GM21360 (cell line): ENCODE measurements around the gene TSC2.
"Not testable (repeated sequence)": the region's sequence is repeated elsewhere in the genome, so short reads cannot be mapped to it uniquely, and the experiment has no call there.

ENCODE experiments used
- ATAC-seq: cut with Tn5 transposase; IDR thresholded peaks from one replicate; pipeline ENCODE4 v1.9.1; 2021; ENCODE audit warnings: mild to moderate bottlenecking, moderate library complexity; ENCODE audit not compliant: unreplicated experiment

Gene TSC2

DNA sequence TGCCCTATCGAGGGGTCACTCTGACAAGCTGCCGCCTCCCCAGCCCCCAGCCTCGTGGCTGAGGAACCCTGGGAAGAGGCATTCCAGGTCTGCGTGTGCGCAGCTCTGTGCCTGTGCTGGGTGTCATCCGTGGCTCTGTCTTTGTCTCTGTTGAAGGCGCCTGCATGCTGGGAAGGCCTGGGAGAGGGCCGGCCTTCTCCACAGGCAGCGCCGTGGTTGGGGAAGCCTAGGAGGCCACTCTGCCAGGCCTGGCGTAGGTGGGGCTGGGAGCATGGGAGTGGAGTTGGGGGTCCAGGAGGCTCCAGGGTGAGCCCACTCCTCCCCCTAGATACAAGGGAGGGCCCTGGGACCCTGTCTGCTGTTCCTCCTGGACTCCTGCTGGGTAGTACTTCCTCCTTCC lies 17.7 kb upstream of the TSC2 start:
- no peak for ATAC-seq

DNA sequence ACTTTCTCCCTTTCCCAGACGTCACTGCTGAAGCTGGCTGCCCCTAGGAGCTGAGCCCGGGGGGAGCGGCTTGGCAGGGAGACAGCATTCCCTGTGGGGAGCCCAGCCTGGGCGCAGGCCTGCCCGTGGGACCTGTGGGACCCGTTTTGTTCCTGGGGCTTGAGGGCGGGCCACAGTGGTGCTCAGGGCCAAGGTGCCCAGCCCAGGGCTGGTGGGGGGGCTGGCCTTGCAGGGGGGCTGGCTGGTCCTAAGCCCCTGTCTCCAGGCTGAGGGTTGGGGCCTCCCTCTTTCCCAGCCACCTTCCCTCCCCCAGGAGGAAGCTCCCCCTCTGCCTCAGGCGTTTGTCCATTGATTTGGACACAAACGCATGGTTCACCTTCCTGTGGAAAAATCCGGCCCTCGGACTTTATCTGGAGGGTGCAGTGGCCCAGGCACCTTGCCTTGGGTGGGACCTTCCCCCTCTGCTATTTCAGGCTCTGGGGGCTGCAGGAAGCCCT lies 16.7 kb upstream of the TSC2 start:
- ATAC-seq = no peak

DNA sequence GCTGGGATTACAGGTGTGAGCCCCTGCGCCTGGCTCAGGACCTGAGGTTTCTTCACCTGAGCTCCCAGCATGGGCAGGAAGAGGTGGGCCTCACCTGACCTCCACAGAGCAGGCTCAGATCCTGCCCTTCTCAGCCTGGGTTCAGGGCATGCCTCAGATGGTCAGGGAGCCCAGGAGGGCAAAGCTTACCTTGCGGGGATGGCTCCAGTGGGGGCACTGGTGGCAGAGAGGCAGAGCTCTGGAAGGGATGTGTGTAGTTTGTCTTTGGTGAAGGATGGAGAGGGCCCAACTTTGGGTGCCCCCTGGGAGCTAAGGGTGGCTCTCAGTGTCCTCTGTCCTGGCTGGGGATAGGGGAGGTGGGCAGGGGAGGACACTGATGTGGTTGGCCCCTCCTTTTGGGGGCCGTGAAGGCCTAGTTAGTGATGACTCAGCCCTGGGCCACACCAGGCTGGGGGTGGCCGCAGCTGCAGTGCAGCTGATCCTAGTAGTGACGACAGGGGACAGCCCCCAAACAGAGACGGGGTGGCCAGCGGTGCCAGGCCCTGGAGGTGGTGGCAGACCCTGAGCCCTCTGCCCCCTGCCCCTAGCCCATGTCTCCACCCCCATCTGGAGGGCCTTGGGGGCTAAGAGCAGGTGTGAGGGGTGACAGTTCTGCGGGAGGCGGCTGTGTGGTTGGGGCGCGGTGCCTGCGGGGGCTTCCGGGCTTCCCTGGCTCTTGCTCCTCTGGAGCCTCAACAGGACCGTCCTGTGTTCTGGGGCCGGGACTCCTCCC lies 15.3 kb upstream of the TSC2 start:
- no peak for ATAC-seq

DNA sequence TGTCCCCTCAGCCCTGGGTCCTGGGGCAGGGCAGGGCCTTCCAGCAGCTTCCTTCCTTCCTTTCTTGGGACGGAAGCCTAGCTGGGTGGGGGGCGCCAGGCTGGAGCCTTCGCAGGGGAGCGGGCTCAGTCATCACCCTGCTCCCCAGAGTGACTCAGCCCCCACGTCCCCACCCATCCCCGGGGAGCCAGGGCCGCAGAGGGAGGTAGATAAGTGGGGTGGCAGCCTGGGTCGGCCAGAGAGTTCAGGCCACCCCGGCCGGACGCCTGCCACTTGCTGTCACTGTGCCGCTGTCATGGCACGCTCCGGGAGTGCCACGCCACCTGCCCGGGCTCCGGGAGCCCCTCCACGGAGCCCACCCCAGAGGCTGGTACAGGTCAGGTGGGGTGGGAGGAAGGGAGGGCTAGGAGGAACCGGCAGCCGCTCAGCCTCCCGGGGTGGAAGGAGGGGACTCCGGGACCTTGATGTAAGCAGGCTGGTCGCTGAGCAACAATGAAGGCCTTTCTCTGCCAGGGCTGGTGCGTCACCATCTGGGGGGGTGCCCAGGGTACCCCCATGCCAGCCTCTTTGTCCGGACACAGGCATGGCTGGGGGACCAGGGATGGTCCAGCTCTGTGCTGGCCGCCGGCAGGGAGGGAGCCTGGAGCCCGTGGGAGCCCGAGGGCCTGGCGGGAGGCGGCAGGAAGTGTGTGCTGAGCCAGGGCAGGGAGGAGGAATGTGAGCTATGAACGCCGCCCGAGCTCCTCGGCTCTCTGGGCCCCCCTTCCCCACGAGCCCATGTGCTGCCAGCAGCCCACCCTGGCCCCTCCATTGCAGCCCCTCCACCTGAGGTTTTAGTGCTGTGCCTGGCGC lies 14.5 kb upstream of the TSC2 start:
- no peak for ATAC-seq

DNA sequence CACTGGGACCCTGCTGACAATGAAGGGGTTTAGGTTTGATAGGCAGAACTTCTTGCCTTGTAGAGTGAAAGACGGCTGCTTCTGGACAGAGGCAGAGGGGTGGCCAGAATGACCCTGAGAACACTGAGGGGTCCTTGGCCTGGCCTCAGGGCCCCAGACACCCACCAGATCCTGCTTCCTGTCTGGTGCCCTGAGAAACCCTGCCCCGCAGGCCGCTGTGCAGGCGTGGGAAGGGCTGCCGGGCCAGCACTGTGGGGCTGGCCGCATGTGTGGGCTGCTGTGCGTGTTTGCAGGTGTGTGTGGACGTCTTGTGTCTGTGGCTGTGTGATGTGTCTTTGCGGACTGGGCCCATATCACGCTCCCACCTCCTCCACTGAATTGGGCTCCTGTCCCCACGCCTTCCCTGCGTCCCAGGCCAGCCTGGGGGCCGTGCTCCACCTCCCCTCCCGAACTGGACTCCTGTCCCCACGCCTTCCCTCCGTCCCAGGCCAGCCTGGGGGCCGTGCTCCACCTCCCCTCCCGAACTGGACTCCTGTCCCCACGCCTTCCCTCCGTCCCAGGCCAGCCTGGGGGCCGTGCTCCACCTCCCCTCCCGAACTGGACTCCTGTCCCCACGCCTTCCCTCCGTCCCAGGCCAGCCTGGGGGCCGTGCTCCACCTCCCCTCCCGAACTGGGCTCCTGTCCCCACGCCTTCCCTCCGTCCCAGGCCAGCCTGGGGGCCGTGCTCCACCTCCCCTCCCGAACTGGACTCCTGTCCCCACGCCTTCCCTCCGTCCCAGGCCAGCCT lies 13.7 kb upstream of the TSC2 start:
- ATAC-seq = not testable (repeated sequence)

DNA sequence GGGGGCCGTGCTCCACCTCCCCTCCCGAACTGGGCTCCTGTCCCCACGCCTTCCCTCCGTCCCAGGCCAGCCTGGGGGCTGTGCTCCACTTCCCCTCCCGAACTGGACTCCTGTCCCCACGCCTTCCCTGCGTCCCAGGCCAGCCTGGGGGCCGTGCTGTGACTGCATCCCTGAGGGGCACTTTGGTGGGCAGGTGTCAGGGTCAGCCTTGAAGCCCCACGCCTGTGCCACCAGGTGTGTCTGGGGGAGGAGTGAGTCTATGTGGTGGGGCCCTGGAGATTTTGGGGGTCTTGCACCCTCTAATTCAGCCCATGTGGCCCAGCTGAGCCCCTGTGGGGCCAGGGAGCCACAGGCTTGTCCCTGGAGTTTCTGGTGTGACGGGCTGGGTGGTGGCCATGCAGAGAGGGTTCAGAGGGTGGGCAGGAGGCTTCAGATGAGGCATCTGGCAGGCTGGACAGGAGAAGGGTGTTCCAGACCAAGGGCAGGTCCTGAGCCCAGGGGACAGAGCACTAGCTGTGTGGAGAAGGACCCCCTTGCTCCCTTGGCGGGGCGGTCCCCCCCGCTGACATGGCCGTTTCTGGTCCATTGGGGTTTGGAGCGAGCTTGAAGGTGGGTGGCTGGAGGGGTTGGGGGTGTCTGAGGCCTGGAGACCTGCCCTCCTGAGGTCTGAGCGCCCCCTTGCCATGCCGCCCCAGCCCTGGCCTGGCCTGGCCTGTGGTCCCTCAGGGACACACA lies 12.9 kb upstream of the TSC2 start:
- no peak for ATAC-seq

DNA sequence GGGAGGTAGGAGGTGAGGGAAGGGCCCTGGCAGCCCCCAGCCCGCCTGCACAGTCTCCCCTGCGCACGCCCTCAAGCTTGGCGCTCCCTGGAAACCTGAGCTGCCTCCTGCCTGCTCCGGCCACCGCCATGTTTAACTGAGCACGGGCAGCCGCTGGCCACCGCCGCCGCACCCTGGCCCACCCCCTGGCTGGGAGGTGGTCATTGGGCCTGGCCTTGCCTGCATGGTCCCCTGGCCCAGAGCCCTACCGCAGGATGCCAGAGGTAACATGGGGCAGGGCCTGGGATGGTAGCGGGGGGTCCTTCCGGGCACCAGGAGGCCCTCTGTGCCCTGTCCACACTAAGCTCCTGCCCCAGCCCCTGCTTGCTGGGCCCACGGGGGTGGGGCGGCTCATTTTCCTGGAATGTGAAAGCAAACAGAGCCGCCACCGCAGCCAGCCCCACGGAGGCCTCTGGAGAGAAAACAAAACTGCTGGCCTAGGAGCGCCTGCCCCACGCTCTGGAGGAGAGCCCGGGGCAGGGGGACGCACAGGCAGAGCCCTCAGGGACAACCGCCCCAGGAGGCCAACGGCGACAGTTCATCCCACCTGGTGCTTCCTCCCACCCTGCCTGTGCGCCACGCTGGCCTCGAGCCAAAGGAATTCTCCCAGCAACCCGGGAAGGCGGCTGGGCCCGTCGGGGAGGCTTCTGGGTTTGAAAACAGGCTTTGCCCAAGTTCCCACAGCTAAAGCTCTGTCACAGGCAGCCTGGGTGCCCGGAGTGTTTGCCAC lies 12.2 kb upstream of the TSC2 start:
- no peak for ATAC-seq

DNA sequence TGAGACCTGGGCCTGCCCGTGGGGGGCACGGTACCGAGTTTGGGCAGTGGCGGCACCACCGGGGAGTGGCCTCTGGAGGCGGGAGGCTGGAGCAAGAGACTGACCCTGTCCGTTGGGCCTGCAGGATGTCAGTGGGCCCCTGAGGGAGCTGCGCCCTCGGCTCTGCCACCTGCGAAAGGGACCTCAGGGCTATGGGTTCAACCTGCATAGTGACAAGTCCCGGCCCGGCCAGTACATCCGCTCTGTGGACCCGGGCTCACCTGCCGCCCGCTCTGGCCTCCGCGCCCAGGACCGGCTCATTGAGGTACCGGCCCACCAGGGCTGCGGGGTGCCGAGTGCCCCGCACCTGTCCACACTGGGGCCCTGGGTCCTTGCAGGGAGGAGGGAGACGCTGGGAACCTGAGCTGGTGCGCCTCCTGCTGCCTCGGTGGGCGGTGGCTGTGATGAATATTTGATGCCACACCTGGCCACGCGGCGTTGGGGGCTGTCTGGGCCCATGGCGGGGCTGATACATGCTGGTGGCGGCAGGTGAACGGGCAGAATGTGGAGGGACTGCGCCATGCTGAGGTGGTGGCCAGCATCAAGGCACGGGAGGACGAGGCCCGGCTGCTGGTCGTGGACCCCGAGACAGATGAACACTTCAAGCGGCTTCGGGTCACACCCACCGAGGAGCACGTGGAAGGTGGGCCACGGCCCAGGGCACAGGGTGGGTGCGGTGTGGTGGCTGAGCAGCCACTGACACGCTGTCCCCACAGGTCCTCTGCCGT lies 11.4 kb upstream of the TSC2 start:
- no peak for ATAC-seq

DNA sequence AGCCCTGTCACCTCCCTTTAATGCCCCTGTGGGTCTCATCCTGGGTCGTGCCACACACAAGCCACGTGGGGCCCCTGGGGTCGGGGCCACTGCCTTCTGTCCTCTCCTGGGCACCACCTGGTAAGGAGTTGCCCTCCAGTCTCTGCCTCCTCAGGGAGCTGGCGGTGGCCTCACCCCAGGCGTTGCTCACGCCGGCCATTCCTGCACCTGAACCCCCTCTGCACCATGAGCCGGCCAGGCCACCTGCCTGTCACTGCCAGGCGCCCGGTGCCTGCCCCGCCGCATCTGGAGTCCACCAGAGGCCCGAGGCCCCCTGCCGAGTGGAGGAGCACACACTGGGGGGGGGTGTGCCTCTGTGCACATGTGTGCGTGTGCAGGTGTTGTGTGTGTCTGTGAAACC lies 10.7 kb upstream of the TSC2 start:
- no peak for ATAC-seq

DNA sequence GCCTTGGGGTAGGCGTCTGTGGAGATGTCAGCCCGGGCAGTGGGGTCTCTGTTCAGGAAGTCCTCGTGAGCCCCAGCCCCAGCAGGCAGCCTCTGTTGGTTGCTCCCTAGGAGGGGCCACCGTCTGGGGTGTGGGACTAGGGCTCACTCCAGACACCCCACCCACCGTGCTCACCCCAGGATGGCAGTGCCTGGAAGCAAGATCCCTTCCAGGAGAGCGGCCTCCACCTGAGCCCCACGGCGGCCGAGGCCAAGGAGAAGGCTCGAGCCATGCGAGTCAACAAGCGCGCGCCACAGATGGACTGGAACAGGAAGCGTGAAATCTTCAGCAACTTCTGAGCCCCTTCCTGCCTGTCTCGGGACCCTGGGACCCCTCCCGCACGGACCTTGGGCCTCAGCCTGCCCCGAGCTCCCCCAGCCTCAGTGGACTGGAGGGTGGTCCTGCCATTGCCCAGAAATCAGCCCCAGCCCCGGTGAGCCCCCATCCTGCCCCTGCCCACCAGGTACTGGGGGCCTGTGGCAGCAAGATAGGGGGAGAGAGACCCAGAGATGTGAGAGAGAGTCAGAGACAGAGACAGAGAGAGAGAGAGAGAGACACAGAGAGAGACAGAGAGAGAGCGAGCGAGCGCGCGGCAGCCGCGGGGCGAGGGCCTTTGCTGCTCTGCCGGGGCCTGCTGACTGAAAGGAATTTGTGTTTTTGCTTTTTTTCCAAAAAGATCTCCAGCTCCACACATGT lies 10.0 kb upstream of the TSC2 start:
- no peak for ATAC-seq

DNA sequence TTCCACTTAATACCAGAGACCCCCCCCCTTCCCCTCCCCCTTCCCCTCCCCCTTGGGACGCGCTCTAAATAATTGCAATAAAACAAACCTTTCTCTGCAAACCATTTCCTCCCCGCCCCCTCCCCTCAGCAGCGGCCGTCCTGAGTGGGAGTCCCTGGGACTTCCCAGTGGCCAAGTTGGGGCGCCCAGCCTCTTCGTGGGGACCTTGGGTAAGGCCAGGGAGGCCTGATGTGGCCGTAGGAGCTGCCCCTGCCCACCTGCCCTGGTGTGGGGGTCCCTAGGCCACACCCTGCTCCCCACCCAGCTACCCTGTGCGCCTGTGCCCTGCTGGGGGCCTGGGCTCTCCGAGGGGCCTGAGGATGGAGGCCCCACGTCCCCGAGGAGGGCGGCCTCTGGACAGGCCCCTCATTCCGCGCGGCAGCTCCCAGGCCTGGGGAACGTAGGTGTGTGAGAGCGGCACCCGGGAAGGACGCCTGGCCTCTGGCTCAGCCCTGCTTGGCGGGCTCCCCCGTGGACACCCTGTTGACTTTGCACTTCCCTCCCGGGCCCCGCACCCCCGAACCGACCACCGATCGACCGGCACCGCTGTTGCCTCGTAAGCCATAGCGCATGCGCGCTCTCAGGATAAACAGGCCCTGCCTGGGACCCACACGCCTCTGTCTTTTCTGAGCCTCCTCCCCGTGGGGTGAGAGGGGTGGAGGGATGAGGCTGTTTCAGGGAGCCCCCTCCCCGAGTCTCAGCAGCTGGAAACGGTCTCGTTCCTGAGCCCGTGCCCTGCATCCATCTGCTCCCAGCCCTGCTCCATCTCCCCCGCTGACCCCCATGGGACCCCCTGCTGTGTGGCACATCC lies 9.2 kb upstream of the TSC2 start:
- ATAC-seq = no peak

DNA sequence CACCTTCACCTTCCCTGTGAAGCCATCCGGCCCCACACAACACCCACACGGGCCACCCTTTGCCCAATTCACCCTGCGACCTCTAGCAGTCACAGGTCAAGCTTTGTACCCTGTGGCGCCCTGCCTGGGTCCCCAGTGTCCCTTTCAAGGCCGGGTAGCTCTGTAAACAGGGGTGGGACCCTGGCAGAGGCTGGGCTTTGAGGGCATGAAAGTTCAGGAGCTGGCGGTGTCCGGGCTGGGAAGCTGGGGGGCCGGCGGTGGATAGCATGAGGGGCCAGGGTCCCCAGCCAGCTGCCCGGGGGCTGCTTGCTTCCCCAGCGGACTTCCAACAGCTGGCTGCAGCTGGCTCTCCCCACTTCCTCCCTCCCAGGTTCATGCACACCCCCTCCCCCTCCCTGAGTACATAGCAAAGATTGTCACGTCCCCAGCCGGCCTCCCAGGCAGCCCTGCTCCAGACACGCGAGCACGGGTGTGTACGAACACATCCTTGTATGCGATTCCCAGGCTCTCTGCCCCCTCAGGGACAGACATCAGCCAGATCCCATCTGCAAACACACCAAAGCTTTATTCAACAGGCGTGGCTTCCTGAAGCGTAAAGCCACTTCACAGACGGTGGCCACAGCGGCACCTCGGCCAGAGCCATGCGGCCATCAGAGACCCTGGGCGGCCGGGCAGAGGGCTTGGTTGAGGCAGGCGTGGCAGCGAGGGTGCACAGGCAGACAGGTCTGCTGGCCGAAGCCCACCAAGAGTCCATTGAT lies 8.3 kb upstream of the TSC2 start:
- ATAC-seq = no peak

DNA sequence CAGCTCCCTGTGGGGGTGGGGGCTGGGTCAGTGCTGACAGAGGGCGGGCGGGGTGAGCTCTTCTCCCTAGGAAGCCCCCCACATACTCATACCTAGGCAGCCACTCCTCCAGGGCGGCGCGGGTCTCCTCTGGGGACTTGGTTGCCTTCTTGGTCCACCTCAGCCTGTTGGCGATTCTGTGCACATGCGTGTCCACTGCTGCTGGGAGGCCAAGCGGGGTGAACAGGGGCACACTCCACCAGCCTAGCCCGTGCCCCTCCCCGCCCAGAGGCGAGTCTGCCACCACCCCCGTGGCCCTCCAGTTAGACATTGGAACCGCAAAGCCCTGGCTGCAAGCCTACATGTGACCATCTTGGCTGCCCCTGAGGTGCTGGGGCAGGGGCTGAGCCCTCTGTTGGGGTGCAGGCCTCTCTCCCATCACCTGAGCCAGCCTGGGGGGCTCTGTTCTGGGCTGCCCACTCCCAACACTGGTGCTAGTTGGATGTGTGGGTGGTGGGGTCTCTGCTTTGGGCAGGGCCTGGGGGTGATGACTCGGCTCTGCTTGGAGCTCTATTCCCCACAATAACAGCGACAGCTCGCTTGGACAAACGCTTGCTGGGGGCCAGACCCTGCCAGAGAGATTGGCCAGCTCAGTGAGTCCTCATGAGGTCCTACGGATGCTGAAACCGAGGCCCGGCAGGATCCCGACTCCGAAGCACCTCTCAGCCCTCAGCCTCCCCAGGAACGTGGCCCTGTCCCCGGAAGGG lies 7.6 kb upstream of the TSC2 start:
- ATAC-seq = no peak

DNA sequence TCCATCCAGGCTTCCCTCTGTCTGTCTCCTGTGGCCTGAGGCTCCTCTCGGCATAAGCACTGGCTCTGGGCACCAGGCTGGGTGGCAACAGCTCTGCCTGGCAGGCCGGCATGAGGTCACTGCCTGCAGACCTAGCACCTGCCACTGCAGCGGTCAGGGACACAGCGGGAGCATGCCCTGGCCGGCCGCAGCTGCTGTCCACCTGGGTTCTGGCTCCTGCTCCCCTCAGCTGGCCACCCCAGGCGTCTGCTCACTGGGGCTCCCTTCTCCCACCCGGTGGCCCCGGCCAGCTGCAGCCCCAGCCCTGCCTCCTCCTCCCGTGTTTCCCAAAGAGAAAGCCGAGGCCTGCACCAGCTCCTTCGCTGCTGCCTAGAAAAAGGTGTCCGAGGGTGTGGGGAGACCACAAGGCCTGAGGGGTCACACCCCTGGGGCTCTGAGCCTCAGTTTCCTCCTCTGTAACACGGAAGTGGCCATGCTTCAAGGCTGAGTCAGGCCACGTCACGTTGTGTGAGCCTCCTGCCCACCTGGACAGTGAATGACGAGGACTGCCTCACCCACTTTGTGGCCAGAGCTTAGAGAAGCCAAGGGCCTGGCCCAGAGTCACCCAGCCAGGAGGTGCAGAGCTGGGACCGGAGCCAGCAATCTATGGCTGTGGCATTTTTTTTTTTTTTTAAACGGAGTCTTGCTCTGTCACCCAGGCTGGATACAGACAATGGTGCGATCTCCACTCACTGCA lies 6.8 kb upstream of the TSC2 start:
- ATAC-seq = no peak

DNA sequence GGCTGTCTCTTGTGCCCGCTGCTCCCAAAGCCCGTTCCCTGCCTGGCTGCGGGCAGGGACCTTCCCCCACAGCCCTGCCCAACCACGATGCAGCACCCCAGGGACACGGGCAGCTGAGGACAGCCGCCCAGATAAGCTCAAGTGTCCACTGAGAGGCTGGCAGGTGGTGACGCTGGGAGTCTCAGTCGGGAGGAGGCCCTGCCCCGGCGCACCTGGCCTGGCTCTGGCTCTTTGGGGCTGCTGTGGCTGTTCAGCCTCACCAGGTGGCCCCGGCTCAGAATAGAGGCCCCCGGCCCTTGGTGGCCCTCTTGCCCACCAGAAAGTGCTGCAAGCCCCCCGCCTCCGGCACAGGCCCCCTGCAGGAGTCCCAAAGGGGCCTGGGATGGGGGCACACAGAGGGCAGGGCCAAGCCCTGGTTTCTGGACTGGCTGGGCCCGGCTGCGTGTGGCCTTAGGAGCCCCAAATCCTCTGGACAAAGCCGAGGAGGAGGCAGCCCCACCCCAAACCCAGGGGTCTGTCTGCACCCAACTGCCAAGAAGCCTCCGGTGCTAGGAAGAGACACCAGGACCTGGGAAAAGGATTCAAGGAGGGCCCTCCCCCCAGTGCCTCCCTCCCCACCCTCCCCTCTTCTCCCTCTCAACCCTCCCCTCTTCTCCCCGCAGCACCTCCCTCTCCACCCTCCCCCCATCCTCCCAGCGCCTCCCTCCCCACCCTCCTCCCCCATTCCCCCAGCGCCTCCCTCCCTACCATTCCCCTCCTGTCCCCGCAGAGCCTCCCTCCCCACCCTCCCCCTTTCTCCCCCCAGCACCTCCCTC lies 5.4 kb upstream of the TSC2 start:
- ATAC-seq = no peak
